HG02973 (cell line): ENCODE measurements around the gene DNAH10.

Experiments
- ATAC-seq: cut with Tn5 transposase; IDR thresholded peaks from one replicate; pipeline ENCODE4 v1.9.1; 2021; ENCODE audit warnings: moderate library complexity; ENCODE audit not compliant: unreplicated experiment

Gene DNAH10

DNA sequence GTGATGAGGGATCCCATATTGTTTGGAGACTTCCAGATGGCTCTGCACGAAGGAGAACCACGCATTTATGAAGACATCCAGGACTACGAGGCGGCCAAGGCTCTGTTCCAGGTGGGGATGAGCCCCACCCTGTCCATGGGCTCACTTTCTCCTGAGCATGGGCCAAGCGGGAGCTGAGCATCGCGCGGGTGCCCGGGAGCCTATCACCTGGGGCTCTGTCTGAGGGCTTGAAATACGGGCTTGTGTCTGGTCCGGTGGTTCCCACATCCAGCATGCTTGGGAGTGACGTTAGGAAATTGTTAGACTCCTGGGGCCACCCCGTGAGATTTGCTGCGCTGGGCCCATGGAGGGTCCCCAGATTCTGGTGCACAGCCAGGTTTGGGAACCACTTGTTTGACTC lies 117.6 kb downstream of the DNAH10 start:
- no peak for ATAC-seq

DNA sequence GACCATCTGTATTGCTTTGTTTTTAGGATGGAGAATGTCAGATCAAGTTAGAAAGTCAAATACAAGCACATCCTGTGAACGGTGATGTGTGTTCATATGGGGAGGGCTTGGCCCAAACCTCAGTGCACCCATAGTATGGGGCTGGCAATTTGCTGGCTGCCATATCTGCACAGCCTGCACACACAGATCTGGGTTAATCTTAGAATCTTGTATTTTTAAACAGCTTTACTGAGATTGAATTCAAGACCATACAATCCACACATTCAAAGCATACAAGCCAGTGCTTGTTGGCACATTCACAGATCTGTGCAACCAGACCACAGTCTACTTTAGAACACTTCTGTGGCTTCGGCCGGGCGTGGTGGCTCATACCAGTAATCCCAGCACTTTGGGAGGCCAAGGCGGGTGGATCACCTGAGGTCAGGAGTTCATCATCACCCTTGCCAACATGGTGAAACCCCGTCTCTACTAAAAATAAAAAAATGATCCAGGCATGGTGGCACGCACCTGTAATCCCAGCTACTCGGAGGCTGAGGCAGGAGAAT lies 120.1 kb downstream of the DNAH10 start:
- ATAC-seq: no peak

DNA sequence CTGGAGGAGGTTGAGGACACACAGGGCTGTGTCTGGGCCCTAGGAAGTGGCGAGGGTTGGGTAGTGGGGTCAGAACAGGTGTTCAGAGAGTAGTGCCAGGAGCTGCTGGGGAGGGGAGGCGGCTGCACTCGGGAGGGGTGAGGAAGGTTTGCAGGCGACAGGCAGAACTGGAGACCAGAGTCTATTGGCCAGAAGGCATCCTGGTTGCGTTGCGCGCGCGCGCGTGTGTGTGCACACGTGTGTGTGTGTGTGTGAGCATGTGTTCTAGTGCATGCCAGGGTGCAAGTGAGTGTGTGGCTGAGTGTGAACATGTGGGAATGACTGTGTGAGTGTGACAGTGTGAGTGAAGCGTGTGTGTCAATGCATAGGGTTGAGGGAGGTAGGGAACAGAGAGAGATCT lies 124.2 kb downstream of the DNAH10 start:
- no peak for ATAC-seq

DNA sequence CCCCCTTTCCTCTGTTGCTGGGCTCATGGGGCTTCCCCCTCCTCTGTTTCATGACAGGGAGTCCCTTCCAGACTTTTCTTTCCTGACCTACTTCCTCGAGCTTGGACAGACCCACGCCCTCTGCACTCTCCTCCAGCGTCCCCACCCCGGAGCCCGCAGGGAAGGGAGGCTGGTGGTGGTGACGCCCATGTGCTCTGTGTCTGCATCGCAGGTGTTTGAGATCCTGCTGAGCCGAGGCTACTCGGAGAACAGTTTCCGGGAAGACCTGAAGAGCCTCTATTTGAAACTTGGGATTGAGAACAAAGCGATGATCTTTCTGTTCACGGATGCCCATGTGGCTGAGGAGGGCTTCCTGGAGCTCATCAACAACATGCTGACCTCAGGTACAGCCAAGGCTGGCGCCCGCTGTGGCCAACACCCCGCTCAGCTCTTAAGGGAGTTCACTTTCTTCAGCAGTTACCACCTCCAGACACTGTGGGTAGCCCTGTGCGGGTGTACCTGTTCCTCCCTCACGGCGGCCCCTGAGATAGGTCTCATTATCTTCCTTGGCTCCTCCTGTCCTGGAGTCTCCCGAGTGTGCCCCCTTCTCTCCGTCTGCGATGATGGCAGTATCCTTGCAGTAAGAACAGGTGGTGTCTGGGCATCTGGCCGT lies 125.0 kb downstream of the DNAH10 start:
- ATAC-seq: no peak

DNA sequence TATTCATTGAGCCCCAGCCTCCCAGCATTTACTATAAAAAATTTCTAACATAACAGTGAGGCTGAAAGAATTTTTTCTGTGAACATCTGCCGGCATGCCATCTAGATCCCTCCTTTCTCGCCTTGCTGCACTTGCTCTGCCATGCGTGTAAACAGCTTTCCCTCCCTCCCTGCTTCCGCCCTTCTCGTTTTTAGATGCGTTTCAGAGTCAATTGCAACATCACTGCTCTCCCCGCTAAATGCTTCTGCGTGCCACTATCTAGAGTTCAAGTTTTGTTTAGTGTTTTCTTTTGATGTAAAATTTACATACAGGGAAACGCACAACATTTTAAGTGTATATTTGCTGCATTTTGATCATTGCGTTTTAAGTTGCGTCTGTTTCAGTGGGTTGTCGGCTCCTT lies 126.9 kb downstream of the DNAH10 start:
- ATAC-seq: no peak

DNA sequence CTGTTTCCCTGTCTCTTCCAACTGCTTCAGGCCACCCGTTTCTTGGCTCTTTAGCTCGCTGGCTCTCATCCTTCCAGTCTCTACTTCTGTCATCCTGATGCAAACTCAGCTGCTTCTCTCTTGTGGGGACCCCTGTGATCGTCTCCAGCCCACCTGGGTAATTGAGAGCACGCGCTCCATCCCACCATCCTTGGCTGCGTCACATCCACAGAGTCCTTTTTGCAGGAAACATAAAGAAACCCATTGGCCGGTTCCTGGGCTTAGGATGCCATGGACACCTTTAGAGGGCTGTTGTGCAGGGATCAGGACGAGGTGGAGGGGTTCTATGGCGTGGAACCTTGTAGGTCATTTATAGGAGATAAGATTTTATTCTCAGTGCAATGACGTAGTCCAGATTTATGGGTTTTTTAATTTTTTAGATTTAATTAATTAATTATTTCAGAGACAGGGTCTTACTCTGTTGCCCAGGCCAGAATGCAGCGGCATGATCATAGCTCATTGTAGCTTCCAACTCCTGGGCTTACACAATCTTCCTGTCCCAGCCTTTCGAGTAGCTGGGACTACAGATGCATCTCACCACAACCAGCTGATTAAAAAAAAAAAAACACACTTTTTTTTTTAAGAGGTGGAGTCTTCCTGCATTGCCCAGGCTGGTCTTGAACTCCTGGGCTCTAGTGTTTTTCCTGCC lies 127.9 kb downstream of the DNAH10 start:
- no peak for ATAC-seq

DNA sequence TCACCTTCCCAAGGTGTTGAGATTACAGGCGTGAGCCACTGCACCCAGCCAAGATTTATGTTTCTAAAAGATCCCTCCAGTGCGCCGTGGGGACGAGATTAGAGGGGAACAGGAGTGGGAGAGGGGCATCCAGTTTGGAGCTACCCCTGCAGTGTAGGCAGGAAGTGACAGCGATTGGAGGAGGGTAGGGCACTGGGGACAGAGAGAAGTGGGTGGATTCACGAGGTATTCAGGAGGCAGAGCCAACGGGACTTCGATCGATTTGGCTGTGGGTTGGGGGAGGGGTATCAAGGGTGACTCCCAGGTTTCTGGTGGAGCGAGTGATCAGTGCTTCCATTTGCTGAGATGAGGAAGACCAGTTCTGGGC lies 128.4 kb downstream of the DNAH10 start:
- ATAC-seq: no peak

DNA sequence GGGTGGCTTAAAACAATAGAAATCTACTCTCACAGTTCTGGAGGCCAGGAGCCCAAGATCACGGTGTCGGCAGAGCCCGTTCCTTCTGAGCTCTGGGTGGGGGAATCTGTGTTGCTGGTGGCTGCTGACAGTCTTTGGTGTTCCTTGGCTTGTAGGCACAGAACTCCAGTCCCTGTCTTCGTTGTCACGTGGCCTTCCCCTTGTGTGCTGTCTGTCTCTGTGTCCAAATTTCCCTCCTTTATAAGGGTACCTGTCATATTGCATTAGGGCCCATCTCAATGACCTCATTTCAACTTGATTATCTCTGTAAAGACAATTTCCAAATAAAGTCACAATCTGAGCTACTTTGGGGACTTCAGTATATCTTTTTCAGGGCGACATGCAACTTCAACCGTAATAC lies 128.9 kb downstream of the DNAH10 start:
- no peak for ATAC-seq

DNA sequence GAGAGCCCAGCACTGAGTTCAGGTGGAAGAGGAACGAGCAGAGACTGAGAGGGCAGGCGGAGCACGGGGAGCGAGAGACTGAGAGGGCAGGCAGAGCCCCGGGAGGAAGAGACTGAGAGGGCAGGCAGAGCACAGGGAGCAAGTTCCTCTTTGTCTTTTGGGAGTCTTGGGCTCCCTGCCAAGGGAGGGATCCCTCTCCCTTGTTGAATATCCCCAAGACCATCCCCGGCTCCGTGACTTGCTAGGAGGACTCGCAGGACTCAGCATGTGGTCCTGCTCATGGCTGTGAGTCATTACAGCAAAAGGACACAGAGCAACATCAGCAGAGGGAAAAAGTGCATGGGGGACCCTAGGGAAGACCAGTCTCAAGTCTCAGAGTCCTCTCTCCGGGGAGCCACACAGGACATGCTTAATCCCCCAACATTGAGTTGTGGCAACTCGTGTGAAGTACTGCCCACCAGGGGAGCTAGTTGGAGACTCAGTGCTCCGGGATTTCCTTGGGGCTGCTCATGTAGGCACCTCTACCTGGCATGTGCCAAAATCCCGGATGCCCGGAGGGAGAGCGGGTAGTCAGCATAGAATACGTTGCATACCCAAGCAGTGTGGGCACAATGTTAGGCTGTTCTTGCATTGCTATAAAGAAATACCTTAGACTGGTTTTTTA lies 129.5 kb downstream of the DNAH10 start:
- ATAC-seq: no peak

DNA sequence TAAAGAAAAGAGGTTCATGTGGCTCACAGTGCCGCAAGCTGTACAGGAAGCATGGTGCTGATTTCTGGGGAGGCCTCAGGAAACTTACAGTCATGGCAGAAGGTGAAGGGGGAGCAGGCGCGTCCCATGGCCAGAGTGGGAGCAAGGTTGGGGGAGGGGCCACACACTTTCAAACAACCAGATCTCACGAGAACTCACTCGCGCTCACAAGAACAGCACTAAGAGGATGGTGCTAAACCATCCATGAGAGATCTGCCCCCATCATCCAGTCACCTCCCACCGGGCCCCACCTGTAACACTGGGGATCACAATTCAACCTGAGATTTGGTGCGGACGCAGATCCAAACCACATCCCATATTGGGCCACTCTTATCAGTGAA lies 130.1 kb downstream of the DNAH10 start:
- ATAC-seq: no peak

DNA sequence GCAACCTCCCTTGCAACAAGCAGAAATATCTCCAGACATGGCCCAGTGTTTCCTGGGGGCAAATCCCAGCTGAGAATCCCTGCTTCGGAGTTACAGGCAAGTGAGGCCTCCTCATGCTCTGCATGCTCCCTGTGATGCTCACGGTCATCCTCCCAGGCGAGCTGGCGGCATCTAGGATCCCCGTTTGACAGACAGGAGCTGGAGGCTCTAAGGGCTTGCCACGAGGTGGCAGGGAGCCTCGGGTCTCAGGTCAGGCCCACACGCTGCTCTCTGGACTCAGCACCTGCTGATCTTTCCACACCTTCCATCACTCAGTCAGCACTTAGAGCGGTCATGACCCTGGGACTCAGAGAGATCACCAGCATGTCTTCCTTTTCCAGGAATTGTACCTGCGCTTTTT lies 130.8 kb downstream of the DNAH10 start:
- no peak for ATAC-seq

DNA sequence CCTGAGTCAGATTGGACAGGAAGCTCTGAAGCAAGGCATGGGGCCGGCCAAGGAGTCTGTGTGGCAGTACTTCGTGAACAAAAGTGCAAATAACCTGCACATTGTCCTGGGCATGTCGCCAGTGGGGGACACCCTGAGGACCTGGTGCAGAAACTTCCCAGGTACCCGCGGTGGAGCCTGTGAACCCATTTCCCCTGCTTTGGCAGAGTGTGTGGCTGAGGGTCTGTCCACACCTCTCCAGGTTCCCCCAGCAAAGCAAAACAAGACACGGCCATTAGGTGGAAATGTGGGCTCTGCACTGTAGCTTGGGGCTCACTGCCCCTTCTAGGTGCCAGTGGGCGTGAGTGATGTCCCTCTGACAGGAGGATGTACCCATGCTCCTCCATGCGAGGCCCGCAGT lies 131.2 kb downstream of the DNAH10 start:
- no peak for ATAC-seq

DNA sequence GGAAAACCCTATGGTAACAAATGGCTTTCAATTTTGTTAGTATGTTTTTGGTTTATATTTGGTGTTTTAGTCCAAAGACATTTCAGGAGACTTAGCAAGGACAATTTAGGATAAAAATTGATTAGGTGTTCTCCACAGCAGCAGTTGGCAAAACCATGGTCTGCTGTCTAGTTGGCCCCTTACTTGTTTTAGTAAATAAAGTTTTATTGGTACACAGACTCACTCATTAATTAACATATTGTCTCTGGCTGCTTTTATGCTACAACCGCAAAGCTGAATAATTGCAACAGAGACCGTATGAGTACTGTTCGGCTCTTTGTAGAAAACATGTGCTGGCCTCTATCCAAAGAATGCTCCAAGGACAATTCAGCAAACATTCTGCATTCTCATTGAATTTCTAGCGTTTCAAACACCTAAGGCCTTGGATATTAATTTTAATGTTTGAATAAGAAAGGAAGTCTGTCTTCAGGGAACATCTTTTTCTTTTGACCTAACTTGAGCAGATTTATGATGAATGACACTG lies 132.8 kb downstream of the DNAH10 start:
- ATAC-seq: no peak

DNA sequence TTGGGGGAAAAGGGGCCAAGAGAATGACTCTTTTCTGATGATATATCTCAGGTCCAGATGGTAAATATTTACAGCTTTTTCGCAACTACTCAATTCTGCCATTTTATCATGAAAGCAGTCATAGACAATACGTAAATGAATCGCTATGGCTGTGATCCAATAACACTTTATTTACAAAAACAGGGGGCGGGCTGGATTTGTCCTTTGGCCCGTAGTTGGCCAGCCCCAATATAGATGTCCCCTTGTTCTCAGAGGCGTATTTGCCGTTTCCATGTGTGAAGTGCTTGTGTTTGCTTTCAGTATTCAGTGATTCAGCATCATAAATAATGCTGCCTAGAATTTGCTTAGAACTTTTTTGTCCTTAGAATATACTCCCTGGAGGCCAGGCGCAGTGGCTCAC lies 133.3 kb downstream of the DNAH10 start:
- no peak for ATAC-seq

DNA sequence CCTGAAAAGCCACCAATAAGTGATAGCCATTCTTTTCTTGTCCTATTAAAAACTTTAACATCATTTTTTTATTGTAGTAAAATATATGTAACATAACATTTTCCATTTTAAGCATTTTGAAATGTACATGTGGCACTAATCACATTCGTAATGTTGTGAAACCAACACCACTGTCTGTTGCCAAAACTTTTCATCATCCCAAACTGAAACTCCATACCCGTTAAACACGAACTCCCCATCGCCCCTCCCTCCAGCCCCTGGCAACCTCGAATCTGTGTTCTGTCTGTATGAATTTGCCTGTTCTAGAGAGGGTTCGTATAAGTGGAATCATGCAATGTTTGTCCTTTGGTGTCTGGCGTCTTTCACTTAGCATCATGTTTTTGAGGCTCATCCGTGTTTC lies 134.7 kb downstream of the DNAH10 start:
- no peak for ATAC-seq

DNA sequence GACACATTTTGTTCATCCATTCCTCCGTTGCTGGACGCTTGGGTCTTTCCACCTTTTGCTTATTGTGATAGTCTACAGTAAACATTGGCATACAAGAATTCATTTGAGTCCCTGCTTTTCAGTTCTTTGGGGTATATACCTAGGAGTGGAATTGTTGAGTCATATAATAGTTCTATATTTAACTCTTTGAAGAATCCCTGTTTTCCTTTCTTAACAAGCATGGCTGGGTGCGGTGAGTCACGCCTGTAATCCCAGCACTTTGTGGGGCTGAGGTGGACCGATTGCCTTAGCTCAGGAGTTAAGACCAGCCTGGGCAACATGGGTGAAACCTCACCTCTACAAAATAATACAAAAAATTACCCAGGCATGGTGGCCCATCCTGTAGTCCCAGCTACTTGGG lies 135.1 kb downstream of the DNAH10 start:
- no peak for ATAC-seq

DNA sequence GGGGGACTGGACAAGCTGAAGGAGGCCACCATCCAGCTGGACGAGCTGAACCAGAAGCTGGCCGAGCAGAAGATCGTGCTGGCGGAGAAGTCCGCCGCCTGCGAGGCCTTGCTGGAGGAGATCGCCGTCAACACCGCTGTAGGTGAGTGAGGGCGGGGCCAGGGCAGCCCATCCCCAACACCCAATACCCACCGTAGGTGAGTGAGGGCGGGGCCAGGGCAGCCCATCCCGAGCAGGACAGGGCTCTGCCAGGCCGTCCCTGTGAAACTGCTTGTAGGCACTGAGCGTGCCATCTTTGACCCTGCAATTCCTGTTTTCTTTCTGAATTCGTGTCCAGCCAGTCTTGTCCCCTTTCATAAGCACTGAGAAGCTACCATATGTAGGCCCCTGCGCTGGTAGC lies 136.6 kb downstream of the DNAH10 start:
- no peak for ATAC-seq

DNA sequence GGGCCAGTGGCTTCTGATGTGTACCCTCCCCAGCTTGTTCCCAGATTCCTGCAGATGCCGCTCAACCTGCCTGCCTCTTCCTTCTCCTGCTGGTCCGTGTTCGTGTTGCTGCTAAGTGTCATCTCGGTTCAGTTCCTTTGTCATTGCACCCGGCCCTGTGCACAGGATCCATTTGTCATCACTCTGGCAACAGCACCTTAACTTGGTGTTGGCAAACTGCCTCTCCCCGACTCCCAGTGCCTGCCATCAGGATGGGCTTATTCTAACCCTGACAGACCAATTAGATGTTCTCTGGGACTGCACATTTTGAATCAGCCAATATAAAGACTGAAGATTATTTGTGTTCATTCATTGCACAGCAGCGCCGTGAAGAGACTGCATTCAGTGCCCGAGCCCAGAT lies 137.3 kb downstream of the DNAH10 start:
- no peak for ATAC-seq

DNA sequence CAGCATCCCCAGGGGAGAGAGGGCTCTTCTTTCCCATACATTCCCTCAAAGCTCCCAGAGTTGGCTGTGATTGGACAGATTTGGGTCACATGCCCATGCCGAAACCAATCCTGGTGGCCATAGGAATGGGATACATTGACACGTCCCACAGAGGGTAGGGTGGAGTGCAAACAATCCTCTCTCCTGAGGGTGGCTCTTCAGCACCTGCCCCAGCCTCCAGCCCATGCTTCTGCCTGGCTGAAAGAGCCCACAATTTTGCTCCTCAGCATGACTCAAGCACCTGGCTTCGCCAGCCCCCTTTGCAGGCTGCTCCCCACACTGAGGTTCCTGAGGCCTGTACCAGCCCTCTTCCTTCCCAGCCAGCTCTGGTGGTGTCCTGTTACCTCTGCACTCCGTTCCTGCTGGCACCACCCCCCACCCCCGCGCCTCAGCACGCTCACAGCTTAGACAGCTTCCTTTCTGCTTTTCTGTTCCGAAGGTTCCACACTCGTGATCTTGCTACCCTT lies 138.8 kb downstream of the DNAH10 start:
- ATAC-seq: no peak

DNA sequence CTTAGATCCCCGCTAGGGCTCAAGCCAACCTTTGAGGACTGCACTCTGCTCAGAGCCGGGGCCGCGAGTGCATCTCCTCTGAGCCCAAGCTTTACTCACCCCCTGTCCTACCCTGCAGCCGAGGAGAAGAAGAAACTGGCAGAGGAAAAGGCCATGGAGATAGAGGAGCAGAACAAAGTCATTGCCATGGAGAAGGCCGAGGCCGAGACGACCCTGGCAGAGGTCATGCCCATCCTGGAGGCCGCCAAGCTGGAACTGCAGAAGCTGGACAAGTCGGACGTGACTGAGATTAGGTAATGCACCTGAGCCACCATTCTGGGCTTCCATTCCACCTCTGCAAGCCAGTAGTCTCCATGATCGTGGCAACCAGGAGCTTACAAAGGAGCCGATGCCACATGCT lies 140.7 kb downstream of the DNAH10 start:
- ATAC-seq: no peak

DNA sequence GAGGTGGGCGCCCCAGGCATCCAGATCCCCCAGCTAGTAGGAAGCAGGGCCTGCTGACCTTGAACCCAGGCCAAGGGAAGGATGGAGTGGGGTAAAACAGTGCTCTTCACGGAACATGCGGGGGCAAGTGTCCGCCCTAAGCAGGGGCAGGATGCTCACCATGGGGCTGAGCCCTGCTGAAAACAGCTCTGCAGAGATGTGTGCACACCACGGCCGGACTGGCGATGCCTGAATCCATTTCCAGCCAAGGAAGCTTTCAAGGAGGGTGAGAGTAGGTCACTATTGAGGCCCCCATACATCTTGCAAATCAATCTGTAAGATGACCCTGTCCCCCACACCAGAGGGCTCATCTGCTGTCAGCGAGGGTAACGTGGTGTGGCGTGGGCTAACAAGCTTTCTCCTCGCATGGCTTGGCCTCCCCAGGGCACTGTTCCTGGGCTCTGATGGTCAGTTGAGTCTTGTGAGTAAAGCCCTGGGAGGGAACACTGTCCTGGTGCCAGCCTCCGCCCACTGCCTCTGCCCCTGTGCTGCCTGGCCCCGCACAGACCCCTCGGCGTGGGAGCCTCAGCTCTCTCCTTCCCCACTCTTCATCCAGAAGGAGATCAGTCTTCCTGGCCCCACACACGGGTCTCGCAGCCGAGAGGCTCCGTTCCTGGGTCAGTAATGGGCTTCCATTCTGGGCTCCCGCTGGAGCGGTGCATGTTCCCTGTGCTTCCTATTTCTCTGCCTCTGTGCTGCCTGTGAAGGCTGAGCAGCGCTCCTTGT lies 141.4 kb downstream of the DNAH10 start:
- no peak for ATAC-seq
